HL-60 (cell line): ENCODE data around the gene PLAAT3.

Experiments used
- DNase-seq, 2 experiments: peaks; one replicate each; pipeline ENCODE4 v3.0.0-alpha.2; 2010 to 2020; ENCODE audit warnings: low read depth in 1 of 2, low spot score in 1 of 2
- H3K27ac ChIP-seq: fragments of 250-450 bp; sonication (Bioruptor Pico); replicated peaks from 2 replicates; pipeline ENCODE4 v1.5.1; 2020; ENCODE audit warnings: mild to moderate bottlenecking, moderate library complexity
- H3K27me3 ChIP-seq: fragments of 250-450 bp; sonication (Bioruptor Pico); 2 replicates; pipeline ENCODE4 v1.5.1; 2021; ENCODE audit warnings: mild to moderate bottlenecking, moderate library complexity; ENCODE audit not compliant: insufficient read depth, poor library complexity, severe bottlenecking
- H3K4me3 ChIP-seq: replicated peaks from 2 replicates; pipeline ENCODE4 v1.5.1; 2011; ENCODE audit warnings: mild to moderate bottlenecking, control low read depth, low read length; ENCODE audit not compliant: insufficient read depth
- GABPA ChIP-seq: IDR thresholded peaks from 2 replicates; pipeline ENCODE4 v1.6.1; 2012; ENCODE audit warnings: low read depth
- POLR2AphosphoS5 ChIP-seq: IDR thresholded peaks from 2 replicates; pipeline ENCODE4 v1.6.1; 2012; ENCODE audit warnings: low read depth
- SPI1 ChIP-seq: IDR thresholded peaks from 2 replicates; pipeline ENCODE4 v1.6.1; 2012; ENCODE audit warnings: low read depth, mild to moderate bottlenecking, borderline replicate concordance
- TF ChIP-seq, protein P1 (sequence below): IDR thresholded peaks from one replicate; pipeline ENCODE4 v1.5.1; 2011; ENCODE audit warnings: low read length, control low read depth, inconsistent platforms; ENCODE audit not compliant: insufficient read depth
- TF ChIP-seq, protein P2 (sequence below): IDR thresholded peaks from 2 replicates; pipeline ENCODE4 v1.6.1; 2012; ENCODE audit warnings: low read depth; ENCODE audit not compliant: insufficient replicate concordance

Gene PLAAT3

GRCh38 chr11:63527667-63528066, 86.6 kb downstream of the PLAAT3 start:
- Histone ChIP-seq H3K27me3 (no peaks in the 10 kb centered on the region), H3K27ac (no peak overlapping the region), H3K4me3 (no peak overlapping the region)
- TF ChIP-seq, protein P1, sequence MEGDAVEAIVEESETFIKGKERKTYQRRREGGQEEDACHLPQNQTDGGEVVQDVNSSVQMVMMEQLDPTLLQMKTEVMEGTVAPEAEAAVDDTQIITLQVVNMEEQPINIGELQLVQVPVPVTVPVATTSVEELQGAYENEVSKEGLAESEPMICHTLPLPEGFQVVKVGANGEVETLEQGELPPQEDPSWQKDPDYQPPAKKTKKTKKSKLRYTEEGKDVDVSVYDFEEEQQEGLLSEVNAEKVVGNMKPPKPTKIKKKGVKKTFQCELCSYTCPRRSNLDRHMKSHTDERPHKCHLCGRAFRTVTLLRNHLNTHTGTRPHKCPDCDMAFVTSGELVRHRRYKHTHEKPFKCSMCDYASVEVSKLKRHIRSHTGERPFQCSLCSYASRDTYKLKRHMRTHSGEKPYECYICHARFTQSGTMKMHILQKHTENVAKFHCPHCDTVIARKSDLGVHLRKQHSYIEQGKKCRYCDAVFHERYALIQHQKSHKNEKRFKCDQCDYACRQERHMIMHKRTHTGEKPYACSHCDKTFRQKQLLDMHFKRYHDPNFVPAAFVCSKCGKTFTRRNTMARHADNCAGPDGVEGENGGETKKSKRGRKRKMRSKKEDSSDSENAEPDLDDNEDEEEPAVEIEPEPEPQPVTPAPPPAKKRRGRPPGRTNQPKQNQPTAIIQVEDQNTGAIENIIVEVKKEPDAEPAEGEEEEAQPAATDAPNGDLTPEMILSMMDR = no peak
- TF ChIP-seq GABPA (no peak), POLR2AphosphoS5 (no peak), SPI1 (no peak)
- TF ChIP-seq, protein P2, sequence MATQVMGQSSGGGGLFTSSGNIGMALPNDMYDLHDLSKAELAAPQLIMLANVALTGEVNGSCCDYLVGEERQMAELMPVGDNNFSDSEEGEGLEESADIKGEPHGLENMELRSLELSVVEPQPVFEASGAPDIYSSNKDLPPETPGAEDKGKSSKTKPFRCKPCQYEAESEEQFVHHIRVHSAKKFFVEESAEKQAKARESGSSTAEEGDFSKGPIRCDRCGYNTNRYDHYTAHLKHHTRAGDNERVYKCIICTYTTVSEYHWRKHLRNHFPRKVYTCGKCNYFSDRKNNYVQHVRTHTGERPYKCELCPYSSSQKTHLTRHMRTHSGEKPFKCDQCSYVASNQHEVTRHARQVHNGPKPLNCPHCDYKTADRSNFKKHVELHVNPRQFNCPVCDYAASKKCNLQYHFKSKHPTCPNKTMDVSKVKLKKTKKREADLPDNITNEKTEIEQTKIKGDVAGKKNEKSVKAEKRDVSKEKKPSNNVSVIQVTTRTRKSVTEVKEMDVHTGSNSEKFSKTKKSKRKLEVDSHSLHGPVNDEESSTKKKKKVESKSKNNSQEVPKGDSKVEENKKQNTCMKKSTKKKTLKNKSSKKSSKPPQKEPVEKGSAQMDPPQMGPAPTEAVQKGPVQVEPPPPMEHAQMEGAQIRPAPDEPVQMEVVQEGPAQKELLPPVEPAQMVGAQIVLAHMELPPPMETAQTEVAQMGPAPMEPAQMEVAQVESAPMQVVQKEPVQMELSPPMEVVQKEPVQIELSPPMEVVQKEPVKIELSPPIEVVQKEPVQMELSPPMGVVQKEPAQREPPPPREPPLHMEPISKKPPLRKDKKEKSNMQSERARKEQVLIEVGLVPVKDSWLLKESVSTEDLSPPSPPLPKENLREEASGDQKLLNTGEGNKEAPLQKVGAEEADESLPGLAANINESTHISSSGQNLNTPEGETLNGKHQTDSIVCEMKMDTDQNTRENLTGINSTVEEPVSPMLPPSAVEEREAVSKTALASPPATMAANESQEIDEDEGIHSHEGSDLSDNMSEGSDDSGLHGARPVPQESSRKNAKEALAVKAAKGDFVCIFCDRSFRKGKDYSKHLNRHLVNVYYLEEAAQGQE = no peak
- no peak for DNase-seq
